GM23248 (cell line): ENCODE data around the gene PRDM10. TPM values are rescaled to one million over a fixed set of nuclear protein-coding genes. Genes with fewer than 3 reads are reported as not detected.

Source experiments
- DNase-seq: peaks from one replicate; pipeline ENCODE4 v3.0.0-alpha.2; 2015
- H2AFZ ChIP-seq: fragments of 200-600 bp; sonication (generic); 2 replicates; pipeline ENCODE4 v1.6.1; 2016; ENCODE audit warnings: antibody characterized with exemption
- H3F3A ChIP-seq: fragments of 200-600 bp; sonication (generic); 2 replicates; pipeline ENCODE4 v1.6.1; 2016; ENCODE audit warnings: mild to moderate bottlenecking, antibody characterized with exemption, mixed run types; ENCODE audit not compliant: insufficient read depth
- H3K27ac ChIP-seq: fragments of 200-600 bp; sonication (generic); 2 replicates; pipeline ENCODE4 v1.5.1; 2016; ENCODE audit warnings: mild to moderate bottlenecking
- H3K27me3 ChIP-seq: fragments of 200-600 bp; sonication (generic); replicated peaks from 2 replicates; pipeline ENCODE4 v1.6.1; 2016; ENCODE audit warnings: mild to moderate bottlenecking; ENCODE audit not compliant: insufficient read depth
- H3K36me3 ChIP-seq: fragments of 200-600 bp; sonication (generic); 2 replicates; pipeline ENCODE4 v1.6.1; 2016; ENCODE audit warnings: low read depth, mild to moderate bottlenecking
- H3K4me1 ChIP-seq: fragments of 200-600 bp; sonication (generic); 2 replicates; pipeline ENCODE4 v1.6.1; 2016; ENCODE audit warnings: mild to moderate bottlenecking; ENCODE audit not compliant: insufficient read depth
- H3K4me2 ChIP-seq: fragments of 200-600 bp; sonication (generic); one replicate; pipeline ENCODE4 v1.6.1; 2016; ENCODE audit warnings: mild to moderate bottlenecking; ENCODE audit not compliant: unreplicated experiment
- H3K4me3 ChIP-seq: fragments of 200-600 bp; sonication (generic); 2 replicates; pipeline ENCODE4 v1.5.1; 2016; ENCODE audit warnings: mild to moderate bottlenecking
- H3K79me2 ChIP-seq: fragments of 200-600 bp; sonication (generic); 2 replicates; pipeline ENCODE4 v1.6.1; 2016; ENCODE audit warnings: mild to moderate bottlenecking; ENCODE audit not compliant: insufficient read depth
- H3K9ac ChIP-seq: fragments of 200-600 bp; sonication (generic); 2 replicates; pipeline ENCODE4 v1.6.1; 2016; ENCODE audit warnings: mild to moderate bottlenecking
- H3K9me2 ChIP-seq: fragments of 200-600 bp; sonication (generic); 2 replicates; pipeline ENCODE4 v1.6.1; 2016; ENCODE audit warnings: mixed run types, mild to moderate bottlenecking, moderate library complexity; ENCODE audit not compliant: insufficient read depth
- H3K9me3 ChIP-seq: fragments of 200-600 bp; sonication (generic); one replicate; pipeline ENCODE4 v1.6.1; 2017; ENCODE audit warnings: low read depth
- H4K20me1 ChIP-seq: fragments of 200-600 bp; sonication (generic); 2 replicates; pipeline ENCODE4 v1.6.0; 2016; ENCODE audit not compliant: insufficient read depth
- EZH2 ChIP-seq: fragments of 200-600 bp; sonication (generic); IDR thresholded peaks from 2 replicates; pipeline ENCODE4 v1.6.1; 2018; ENCODE audit warnings: antibody characterized with exemption, mild to moderate bottlenecking; ENCODE audit not compliant: insufficient read depth, poor library complexity, severe bottlenecking
- EZH2phosphoT487 ChIP-seq: fragments of 200-600 bp; sonication (generic); IDR thresholded peaks from 2 replicates; pipeline ENCODE4 v1.6.1; 2018; ENCODE audit warnings: antibody characterized with exemption, moderate library complexity, mild to moderate bottlenecking, low read depth; ENCODE audit not compliant: insufficient read depth
- WGBS, 2 experiments: methylation state at CpG; one replicate each; pipeline ENCODE4 v1.1.6; 2015 to 2017; ENCODE audit warnings: low lambda C conversion rate in 2 of 2, low coverage in 1 of 2; ENCODE audit errors: missing lambda C conversion rate in 2 of 2; 5-methylcytosine and 5-hydroxymethylcytosine counted together
- in situ Hi-C: fragments of 300-500 bp; cut with MboI; formaldehyde crosslinking; loops from 2 replicates; pipeline ENCODE4 v1.15.0; 2020
- polyA plus RNA-seq: library from polyadenylated mRNA; unstranded; fragments of >200 nt; fragmentation: Nextera tagmentation; extraction: Ambion mirVana; gene quantifications from 2 replicates; pipeline ENCODE4 v1.2.1, GENCODE V29; 2016
- total RNA-seq: library from RNA; depleted of rRNA; stranded (reverse); fragments of >200 nt; shearing (Covaris generic); gene quantifications from 2 replicates; pipeline ENCODE4 v1.2.3, GENCODE V29; 2014; rRNA removed

PRDM10 gene
- total and polyA plus RNA-seq, 2 experiments from 2014 or later: 2.9 to 4.6 TPM

DNA sequence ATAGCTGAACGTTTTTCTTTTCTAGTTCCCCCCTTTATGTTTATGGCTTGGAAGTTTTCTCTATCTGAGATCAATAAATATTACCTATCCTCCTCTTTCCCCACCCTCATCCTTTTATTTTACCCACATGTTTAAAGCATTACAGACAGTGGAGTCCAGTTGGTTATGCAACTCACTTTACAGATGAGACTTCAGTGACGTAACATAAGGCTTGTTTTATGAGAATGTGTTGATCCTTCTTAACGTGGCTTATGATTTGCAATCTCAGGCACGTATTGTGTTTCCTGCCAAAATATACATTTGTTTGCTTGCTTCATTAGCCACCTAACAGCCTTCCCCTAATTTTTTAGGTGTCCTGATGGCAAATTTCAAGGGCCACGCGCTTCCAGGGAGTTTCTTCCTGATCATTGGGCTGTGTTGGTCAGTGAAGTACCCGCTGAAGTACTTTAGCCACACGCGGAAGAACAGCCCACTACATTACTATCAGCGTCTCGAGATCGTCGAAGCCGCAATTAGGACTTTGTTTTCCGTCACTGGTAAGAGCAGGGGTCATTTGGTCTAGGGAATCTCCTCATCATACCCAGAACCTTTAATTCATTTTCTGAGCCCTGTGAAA lies 150.4 kb downstream of the PRDM10 start:
- Histone ChIP-seq H3K9me3 (no peaks in the 10 kb centered on the region), H3F3A (no peaks in the 10 kb centered on the region), H4K20me1 (no peaks in the 10 kb centered on the region), H3K27me3 (peaks cover 61% of the 10 kb centered on the region), H3K4me3 (no peak overlapping the region), H3K79me2 (no peaks in the 10 kb centered on the region), H2AFZ (no peak overlapping the region), H3K9ac (no peak overlapping the region), H3K27ac (no peak overlapping the region), H3K36me3 (no peaks in the 10 kb centered on the region), H3K4me1 (no peaks in the 10 kb centered on the region), H3K4me2 (no peak overlapping the region), H3K9me2 (no peaks in the 10 kb centered on the region)
- TF ChIP-seq EZH2: no peak
- TF ChIP-seq EZH2phosphoT487: no peak
- 75% methylated on average over 15 of the region's 15 CpGs for WGBS, 2 experiments
- in situ Hi-C loops: no loop called here
- DNase-seq: peak; percentile 29

Other genes with a start within 250 kb of the PRDM10 start
- not detected in 2 replicates for gene TMEM45B, start 187.0 kb downstream of the PRDM10 start, total RNA-seq
- not detected in 2 replicates for gene TMEM45B, start 187.0 kb downstream of the PRDM10 start, polyA plus RNA-seq
- 17.6 and 19.9 TPM in 2 replicates for gene NFRKB, start 107.3 kb downstream of the PRDM10 start, total RNA-seq
- gene NFRKB, start 107.3 kb downstream of the PRDM10 start, polyA plus RNA-seq: 9.1 and 10.7 TPM in 2 replicates
- gene APLP2, start 67.1 kb upstream of the PRDM10 start, total RNA-seq: 390 and 457 TPM in 2 replicates
- gene APLP2, start 67.1 kb upstream of the PRDM10 start, polyA plus RNA-seq: 366 and 377 TPM in 2 replicates
- gene ST14, start 156.9 kb upstream of the PRDM10 start, total RNA-seq: not detected in 2 replicates
- gene ST14, start 156.9 kb upstream of the PRDM10 start, polyA plus RNA-seq: not detected in 2 replicates